Measurements from ENCODE around the gene LATS2. TPM values are rescaled to one million over a fixed set of nuclear protein-coding genes. Genes with fewer than 3 reads are reported as not detected.
"Not testable (repeated sequence)": the region's sequence is repeated elsewhere in the genome, so short reads cannot be mapped to it uniquely, and the experiment has no call there.

Gene LATS2
- total and polyA plus RNA-seq, 12 donors = 9.7 to 46.1 (median 25.2) TPM

DNA sequence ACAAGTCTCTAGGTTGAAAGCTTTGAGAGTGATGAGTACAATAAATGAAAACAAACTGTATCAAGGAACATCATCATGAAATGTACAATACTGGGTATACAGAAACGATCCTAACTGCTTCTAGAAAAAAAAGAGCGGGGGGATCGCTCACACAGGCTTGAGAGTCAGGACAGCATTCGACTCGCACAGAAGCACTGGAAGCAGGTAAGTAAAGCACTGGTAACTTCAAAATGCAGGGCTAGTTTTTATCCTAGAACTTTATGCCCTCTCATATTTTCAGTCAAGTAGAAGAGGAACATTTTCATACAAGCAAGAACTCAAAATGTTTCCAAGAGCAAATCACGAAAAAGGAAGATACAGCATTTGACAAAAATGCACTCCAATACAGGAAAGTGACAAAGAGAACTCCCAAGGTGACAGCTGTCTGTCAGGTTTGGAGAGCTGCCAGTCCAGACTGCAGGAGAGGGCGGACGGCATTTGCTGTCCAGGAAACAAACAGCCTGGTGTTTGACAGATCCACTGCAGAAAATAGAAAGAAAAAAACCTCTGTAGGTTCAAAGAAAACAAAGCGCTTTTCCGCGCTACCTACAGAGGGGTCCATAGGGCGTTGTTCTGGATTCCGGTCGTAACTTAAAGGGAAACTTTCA lies 100.6 kb downstream of the LATS2 start:
- intact Hi-C loops (cut with DNase I) = no loop called here
- 22 to 31% methylated on average over 14 of the region's 14 CpGs for WGBS, 2 donors
- H3K27me3 ChIP-seq = no peaks in the 10 kb centered on the region
- TF ChIP-seq, protein P1, sequence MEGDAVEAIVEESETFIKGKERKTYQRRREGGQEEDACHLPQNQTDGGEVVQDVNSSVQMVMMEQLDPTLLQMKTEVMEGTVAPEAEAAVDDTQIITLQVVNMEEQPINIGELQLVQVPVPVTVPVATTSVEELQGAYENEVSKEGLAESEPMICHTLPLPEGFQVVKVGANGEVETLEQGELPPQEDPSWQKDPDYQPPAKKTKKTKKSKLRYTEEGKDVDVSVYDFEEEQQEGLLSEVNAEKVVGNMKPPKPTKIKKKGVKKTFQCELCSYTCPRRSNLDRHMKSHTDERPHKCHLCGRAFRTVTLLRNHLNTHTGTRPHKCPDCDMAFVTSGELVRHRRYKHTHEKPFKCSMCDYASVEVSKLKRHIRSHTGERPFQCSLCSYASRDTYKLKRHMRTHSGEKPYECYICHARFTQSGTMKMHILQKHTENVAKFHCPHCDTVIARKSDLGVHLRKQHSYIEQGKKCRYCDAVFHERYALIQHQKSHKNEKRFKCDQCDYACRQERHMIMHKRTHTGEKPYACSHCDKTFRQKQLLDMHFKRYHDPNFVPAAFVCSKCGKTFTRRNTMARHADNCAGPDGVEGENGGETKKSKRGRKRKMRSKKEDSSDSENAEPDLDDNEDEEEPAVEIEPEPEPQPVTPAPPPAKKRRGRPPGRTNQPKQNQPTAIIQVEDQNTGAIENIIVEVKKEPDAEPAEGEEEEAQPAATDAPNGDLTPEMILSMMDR (IDR thresholded peaks at IDR 0.05) = no peak
- DNase-seq (no peak), ATAC-seq (no peak)
- no peaks in the 10 kb centered on the region for H3K36me3 ChIP-seq
- no peak overlapping the region for H3K27ac ChIP-seq
- peak overlapping the region in 6 of 10 donors; percentile 13 to 35 (median 27) for H3K4me3 ChIP-seq
- H3K4me1 ChIP-seq = peaks cover 0 to 7% (median 6%) of the 10 kb centered on the region in 9 donors
- H3K9me3 ChIP-seq = no peaks in the 10 kb centered on the region

DNA sequence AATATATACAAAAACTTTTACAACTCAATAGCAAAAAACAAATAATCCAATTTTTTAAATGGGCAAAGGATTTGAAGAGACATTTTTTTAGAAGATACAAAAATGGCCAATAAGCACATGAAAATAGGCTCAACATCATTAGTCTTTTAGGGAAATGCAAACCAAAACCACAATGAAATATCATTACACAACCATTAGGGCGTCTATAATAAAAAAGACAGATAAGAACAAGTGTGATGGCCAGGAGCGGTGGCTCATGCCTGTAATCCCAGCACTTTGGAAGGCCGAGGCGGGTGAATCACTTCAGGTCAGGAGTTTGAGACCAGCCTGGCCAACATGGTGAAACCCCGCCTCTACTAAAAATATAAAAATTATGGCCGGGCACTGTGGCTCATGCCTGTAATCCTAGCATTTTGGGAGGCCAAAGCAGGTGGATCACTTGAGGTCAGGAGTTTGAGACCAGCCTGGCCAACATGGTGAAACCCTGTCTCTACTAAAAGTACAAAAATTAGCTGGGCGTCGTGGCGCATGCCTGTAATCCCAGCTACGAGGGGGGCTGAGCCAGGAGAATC lies 104.3 kb downstream of the LATS2 start:
- DNase-seq; H3K27me3 ChIP-seq; H3K9me3 ChIP-seq; H3K4me1 ChIP-seq; H3K36me3 ChIP-seq; H3K4me3 ChIP-seq; H3K27ac ChIP-seq; ATAC-seq; intact Hi-C loops (cut with DNase I): not testable (repeated sequence)
- 95 to 96% methylated on average over 10 of the region's 10 CpGs for WGBS, 2 donors

DNA sequence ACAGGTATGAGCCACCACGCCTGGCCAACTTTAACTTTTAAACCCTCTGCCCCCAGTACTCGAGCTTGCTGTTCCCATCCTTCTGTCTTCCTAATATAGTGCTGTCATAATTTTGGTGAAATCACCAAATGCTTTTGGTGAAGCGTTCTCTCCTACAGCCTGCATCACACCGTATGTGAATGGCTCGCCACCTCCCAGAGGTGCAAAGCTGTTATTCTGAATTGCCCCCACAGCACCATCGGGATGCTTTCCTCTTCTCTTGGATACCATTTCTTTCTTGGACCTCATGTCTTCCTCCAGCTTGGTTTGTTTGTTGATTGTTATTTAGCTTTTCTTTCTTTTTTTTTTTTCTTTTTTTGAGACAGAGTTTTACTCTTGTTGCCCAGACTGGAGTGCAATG lies 105.9 kb downstream of the LATS2 start:
- intact Hi-C loops (cut with DNase I) = no loop called here
- TF ChIP-seq, protein P1 (IDR thresholded peaks at IDR 0.05) = no peak
- DNase-seq = no peak
- Histone ChIP-seq H3K4me1 (peaks cover 0 to 1% (median under 1%) of the 10 kb centered on the region in 9 donors), H3K4me3 (no peak overlapping the region), H3K27ac (no peak overlapping the region), H3K9me3 (no peaks in the 10 kb centered on the region), H3K27me3 (peaks cover 0 to 7% (median 0%) of the 10 kb centered on the region in 7 donors), H3K36me3 (no peaks in the 10 kb centered on the region)
- 90 to 91% methylated on average over 6 of the region's 6 CpGs for WGBS, 2 donors
- no peak for ATAC-seq

DNA sequence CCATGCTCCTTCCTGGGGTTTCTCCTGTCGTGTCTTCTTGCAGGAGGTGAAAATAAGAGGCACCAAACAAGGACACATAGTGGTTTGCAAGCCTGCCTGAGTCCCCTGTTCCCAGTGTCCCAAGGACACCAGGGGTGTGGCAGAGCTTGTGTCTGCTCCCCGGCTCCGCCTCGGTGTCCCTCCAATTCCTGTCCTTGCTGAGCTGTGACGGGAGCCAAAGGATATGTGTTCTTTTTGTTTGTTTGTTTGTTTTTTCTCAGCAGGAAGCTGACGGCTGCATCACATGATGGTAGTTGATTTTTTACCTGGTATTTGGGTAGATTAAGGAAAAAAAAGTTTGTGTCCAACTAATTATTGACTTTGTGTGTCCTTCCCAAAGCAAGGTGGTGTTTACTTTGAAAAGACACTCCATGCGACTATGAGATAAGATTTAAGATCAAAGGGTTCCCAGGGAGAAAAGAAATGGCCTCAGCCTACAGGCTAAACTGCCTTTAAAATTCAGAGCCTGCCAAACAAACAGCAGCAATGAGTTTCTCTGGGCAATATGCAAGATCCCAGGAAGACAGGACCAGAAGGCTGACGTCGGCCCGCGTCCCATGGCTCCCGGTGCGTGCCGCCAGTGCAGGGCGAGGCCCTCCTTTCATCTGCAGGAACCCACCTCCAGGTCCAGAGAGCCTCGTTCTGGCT lies 108.0 kb downstream of the LATS2 start:
- no peaks in the 10 kb centered on the region for H3K36me3 ChIP-seq
- H3K27ac ChIP-seq = no peak overlapping the region
- H3K4me3 ChIP-seq = no peak overlapping the region
- no peaks in the 10 kb centered on the region for H3K4me1 ChIP-seq
- 60 to 64% methylated on average over 16 of the region's 16 CpGs for WGBS, 2 donors
- ATAC-seq = no peak
- TF ChIP-seq, protein P1 (IDR thresholded peaks at IDR 0.05) = no peak
- no peak for DNase-seq
- intact Hi-C loops (cut with DNase I) = no loop called here
- H3K9me3 ChIP-seq = no peaks in the 10 kb centered on the region
- H3K27me3 ChIP-seq = peaks cover 0 to 7% (median 0%) of the 10 kb centered on the region in 7 donors
